HG02870 (cell line): ENCODE data around the gene PRPF6.

Source experiments
- ATAC-seq: cut with Tn5 transposase; IDR thresholded peaks from one replicate; pipeline ENCODE4 v1.9.1; 2021; ENCODE audit warnings: mild to moderate bottlenecking, moderate library complexity; ENCODE audit not compliant: unreplicated experiment

The PRPF6 gene

GRCh38 chr20:64074963-64075362 lies 94.0 kb downstream of the PRPF6 start:
- no peak for ATAC-seq

- no peak for ATAC-seq
Measured at GRCh38 chr20:64075556-64075955, 94.6 kb downstream of the PRPF6 start.

DNA sequence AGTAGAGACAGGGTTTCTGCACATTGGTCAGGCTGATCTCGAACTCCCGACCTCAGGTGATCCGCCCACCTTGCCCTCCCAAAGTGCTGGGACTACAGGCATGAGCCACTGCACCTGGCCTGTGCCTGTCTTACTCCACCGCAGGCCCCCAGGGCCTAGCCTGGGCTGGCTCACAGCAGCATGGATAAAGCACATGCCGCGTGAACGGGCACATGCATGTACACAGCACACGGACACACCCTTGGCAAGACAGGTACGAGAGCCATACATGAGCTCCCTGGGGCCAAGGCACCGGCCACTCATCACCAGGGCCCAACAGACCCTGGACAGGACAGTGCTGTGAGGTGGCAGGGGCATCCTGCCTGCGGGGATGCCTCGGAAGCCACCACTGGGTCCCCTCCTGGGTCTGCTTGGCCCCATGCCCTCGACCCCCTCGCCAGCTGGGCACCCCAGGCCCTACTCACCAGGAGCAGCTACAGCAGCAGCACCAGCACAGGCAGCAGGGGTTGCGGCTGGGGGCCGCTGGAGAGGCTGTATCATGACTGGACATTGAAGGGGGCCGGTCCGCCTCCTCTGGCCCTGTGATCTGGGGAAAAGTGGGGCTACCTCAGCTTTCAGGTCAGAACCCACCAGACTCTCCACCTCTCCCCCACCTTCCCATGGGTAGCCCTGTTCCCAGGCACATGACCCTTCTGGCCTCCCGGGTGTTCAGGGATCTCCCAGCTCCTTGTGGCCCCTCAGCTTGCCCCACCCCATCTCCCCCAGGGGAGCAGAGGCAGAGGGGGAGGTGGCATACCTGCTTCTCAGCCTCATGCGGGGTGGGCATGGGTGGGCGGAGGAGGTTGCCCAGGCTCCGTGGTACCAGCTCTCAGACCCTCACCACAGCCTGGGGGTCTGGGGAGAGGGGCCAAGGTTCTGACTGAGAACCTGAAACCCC lies 95.4 kb downstream of the PRPF6 start:
- ATAC-seq = no peak

- no peak for ATAC-seq
Measured at GRCh38 chr20:64077094-64077493, 96.2 kb downstream of the PRPF6 start.

- ATAC-seq = no peak
Measured at GRCh38 chr20:64077541-64077875, 96.6 kb downstream of the PRPF6 start.

DNA sequence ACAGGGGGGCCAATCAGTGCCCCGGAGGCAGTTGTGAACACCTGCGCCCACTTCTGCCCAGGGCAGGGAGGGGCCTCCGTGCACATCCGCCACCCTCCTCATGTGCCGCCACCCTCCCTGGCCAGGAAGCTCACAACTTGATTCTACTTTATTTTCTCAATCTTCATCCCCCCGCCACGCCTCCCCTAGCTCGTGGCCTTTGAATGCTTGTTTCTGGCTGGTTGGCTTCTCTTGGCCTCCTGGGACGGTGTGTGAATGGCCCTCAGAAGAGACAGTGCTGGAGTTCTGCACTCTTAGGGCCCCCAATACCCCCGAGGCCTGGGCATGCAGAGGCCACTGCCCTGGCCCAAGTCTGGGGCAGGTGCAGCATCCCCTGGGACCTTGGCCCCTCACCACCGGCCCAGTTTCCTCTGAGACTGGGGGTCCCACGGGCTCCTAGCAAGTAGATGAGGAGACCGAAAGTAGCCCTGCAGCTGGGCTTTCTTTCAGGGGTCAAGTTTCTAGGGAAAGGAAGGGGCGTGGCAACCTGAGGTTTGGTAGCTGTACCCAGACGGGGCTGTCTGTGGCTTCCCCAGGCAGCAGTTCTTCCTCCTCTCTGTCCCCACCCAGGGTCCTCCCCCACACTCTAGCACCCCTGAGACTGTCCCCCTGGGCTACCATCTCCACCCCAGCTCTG lies 97.1 kb downstream of the PRPF6 start:
- no peak for ATAC-seq

GRCh38 chr20:64078934-64079272 lies 98.0 kb downstream of the PRPF6 start:
- ATAC-seq = no peak

DNA sequence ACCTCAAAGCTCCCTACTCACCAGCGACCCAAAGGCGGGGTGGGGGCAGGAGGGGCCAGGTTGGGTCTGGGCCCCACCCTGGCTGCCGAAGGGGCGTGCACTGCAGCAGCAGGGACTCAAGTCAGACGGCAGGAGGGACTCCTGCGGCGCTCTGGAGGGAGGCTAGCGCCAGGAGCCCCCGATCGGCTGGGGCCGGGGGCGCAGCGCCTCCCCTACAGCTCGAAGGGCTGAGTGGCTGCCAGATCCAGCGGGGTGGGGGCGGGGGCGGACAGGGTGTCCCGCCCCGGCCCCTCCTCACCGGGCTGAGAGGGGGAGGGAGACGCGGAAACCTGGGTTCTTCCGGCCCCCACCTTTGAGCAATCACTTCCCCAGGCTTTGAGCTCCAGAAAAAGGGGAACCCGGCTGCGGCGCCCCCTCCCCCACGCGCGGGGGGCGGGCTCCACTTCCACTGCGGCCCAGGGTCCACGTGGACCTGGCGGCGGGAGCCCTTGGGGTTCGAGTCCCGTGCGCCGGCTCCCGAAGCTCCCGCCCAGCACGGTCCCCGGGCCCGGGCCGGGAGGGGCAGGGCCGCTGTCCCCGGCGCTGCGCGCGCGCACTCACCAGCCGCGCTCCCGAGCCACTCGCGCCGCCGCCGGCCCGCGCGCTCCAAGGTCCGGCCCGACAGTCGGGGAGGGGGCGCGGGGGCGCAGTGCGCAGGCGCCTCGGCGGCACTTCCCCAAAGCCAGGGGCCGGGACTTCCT lies 98.5 kb downstream of the PRPF6 start, which contains the start of gene RGS19:
RGS19 (minus strand) TSS at position 246 of the 740 bp plus-strand sequence. CDS start 2,632 bp downstream, outside the sequence.
- no peak for ATAC-seq

DNA sequence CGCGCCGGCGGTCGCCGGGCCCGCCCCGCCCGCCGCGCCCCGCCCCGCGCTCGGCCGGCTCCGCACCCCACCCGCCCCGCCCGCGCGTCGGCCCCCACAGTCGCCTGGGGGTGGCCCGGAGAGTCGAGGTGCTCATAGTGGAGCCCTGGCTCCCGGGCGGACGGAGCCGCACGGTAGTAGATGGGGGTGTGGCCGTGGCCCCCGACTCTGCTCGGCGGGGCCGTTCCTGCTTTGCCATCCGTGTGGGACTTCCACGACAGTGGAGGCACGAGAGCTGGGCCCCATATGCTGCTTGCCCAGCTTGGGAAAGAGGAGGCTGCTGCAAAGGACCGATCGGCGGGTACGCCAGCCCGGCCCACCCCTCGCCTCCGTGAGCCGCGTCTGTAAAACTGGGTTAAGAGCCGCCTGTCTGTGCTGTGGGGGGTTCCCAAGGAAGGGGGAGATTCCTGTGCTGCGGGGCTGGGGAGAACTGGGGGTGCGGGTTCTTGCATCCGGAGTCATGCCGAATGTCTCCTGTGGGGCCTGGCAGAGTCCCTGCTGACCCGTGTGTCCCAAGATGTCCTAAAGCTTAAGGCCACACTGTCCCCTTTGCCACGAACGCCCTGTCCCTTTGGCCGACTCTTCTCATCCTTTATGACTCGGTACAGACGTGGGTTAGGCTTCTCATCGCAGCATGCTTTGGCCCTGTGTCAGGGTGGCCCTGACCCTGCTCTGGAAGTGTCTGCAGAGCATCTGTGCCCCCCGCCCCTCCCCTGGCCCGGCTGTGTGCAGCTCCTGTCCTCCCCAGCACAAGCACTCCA lies 99.3 kb downstream of the PRPF6 start, which contains the start of gene OPRL1:
OPRL1 (plus strand) TSS at position 70 of the 800 bp plus-strand sequence. CDS start 12,639 bp downstream, outside the sequence.
- no peak for ATAC-seq

DNA sequence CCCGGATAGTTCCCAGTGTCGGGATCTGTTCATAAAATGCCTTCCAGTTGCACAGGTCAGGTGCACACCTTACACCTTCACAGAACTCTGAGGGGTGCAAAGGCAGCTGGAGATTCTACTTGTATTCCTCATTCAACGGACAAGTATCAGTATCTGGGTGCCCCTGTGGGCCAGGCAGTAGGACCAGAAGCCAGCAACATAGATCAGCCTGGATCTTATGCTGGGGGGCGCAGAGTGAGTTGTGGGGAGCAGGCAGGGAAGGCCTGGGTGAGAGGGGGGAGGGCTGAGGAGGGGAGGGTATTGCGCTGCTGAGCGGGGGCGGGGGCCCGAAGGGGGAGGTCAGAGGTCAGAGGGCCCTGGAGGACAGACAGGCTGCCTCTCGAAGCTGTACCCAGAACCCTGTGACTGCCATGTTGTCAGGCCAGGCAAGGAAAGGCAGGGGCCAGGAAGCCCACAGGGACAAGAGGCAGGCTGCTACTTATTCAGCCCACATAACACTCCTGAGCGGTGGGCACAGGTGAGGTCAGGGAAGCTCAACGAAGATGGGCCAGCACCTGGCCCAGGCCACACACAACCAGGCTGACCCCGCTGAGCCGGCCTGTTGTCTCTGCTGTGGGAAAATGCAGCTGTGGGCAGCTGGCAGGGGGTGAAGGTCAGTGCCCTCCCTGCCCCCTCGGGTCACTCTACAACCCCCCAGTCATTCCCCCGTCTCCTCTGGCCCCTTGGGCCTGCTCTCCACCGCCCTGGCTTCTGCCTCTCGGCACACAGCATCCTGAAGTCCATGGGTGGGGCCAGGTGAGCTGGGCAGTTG lies 100.1 kb downstream of the PRPF6 start:
- no peak for ATAC-seq

GRCh38 chr20:64081624-64081964 lies 100.7 kb downstream of the PRPF6 start:
- no peak for ATAC-seq

- no peak for ATAC-seq
Measured at GRCh38 chr20:64082126-64082731, 101.3 kb downstream of the PRPF6 start.
